Right cardiac atrium (tissue), 5 donors: ENCODE results near the gene STX5. TPM values are rescaled to one million over a fixed set of nuclear protein-coding genes. Genes with fewer than 3 reads are reported as not detected.
"Not testable (repeated sequence)": the region's sequence is repeated elsewhere in the genome, so short reads cannot be mapped to it uniquely, and the experiment has no call there.

Experiments used
- ATAC-seq, 2 donors: fragments of 200-7000 bp; cut with Tn5 transposase; one replicate each; pipeline versions ENCODE4 v1.8.0 to v1.9.1; 2020; ENCODE audit warnings: moderate library complexity in 2 of 2, mild to moderate bottlenecking in 1 of 2
- DNase-seq, 3 donors: peaks; one replicate each; pipeline ENCODE4 v3.0.0-alpha.2; 2020
- H3K27ac ChIP-seq: one replicate; pipeline ENCODE4 v1.5.1; 2013; ENCODE audit warnings: mild to moderate bottlenecking, low read length, control low read depth, moderate library complexity
- H3K27me3 ChIP-seq: one replicate; pipeline ENCODE4 v1.6.1; 2013; ENCODE audit not compliant: control insufficient read depth, insufficient read depth
- H3K4me1 ChIP-seq: one replicate; pipeline ENCODE4 v1.6.1; 2013; ENCODE audit warnings: low read length; ENCODE audit not compliant: control insufficient read depth, insufficient read depth
- H3K4me3 ChIP-seq: one replicate; pipeline ENCODE4 v1.5.1; 2013; ENCODE audit warnings: low read length, control low read depth
- H3K9me3 ChIP-seq: one replicate; pipeline ENCODE4 v1.6.1; 2013; ENCODE audit warnings: low read length; ENCODE audit not compliant: control insufficient read depth
- WGBS: extraction: QIAGEN DNeasy Blood & Tissue Kit; methylation state at CpG from one replicate; pipeline ENCODE4 v1.1.7; 2013; 5-methylcytosine and 5-hydroxymethylcytosine counted together
- intact Hi-C, 4 donors: fragments of 100-400 bp; cut with DNase I; formaldehyde crosslinking; loops; one replicate each; pipeline versions ENCODE4 v1.11.0 to v1.14.0; 2022 to 2023
- polyA plus RNA-seq: library from polyadenylated mRNA; stranded (reverse); fragments of 200-250 nt; gene quantifications from one replicate; pipeline ENCODE4 v1.2.3, GENCODE V29; 2013
- total RNA-seq, 4 donors: library from RNA; stranded (reverse); fragmentation: NEBNext Ultra II Directional; extraction: Animal tissue kit (Norgen Biotek cat#: 25700); gene quantifications; one replicate each; pipeline ENCODE4 v1.2.1, GENCODE V29; 2021
- donor health status: healthy with polysubstance abuse.
- donor health status: DM: no; HTN: yes; CAD: no.
- donor health status: DM: no; HTN: no; CAD: no.
- donor health status: DM: no; HTN: yes; CAD: no; lungs with severe emphysema.
- donor health status: DM: yes; HTN: yes; CAD: no.

Gene STX5
- total and polyA plus RNA-seq, 5 donors: 14.4 to 27.8 (median 21.5) TPM

DNA sequence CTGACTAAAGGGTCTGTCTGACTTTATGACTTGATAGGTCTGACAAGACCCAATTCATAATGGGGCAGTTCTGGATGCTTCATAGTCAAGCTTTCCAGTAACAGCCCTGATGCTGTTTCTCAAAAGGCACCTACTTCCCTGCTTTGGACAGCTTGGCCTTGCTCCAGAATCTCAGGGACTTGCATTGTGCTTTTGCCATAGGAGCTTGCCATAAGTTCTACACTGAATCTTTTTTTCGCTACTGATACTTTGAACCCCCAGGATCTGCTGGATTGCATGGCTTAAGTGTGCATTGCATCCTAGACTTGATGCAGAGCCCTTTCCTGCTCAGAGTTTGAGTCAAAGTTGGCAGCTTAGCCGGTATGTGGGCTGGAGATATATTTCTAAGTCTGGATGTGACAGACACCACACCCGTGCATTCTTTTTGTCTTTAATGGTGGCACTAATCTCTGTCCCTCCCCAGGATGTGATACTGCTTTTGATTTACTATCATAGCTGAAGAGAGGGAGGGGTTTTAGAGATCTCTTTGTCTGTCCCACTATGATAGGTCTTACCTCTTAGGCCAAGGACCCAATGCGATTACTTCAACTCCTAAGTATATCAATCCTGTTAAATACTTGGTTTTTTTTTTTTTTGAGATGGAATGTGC lies 32.0 kb upstream of the STX5 start:
- H3K27ac ChIP-seq: no peak overlapping the region
- ATAC-seq (no peak), DNase-seq (no peak)
- 39% methylated on average over 4 of the region's 4 CpGs for WGBS
- intact Hi-C loops: loop anchor here in 3 of 4 donors (5.0 to 10.0 kb wide), 3 partner anchors 77 to 469 kb away; partner anchors contain the start of gene TMEM179B (in 3 of the 3)
- no peaks in the 10 kb centered on the region for H3K27me3 ChIP-seq
- no peaks in the 10 kb centered on the region for H3K4me1 ChIP-seq
- no peak overlapping the region for H3K4me3 ChIP-seq
- H3K9me3 ChIP-seq: no peaks in the 10 kb centered on the region

DNA sequence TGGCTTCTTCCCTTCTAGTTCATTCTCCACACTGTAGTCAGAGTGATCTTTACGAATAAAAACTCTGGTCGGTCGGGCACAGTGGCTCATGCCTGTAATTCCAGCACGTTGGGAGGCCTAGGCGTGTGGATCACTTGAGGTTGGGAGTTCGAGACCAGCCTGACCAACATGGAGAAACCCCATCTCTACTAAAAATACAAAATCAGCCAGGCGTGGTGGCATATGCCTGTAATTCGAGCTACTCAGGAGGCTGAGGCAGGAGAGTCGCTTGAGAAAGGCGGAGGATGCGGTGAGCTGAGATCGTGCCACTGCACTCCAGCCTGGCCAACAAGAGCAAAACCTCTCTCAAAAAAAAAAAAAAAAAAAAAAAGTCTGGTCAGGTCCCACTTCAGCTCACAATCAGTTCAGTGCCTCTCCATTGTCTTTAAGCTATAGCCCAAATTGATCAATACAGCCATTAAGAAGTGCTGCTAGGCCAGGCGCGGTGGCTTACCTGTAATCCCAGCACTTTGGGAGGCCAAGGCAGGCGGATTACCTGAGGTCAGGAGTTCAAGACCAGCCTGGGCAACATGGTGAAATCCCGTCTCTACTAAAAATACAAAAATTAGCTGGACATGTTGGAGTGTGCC lies 29.8 kb upstream of the STX5 start:
- H3K4me1 ChIP-seq, H3K27me3 ChIP-seq, ATAC-seq, H3K9me3 ChIP-seq, DNase-seq, H3K4me3 ChIP-seq, H3K27ac ChIP-seq: not testable (repeated sequence)
- 89% methylated on average over 16 of the region's 16 CpGs for whole genome bisulfite sequencing
- intact Hi-C loops: loop anchor here in 3 of 4 donors (5.0 to 10.0 kb wide), 3 partner anchors 74 to 467 kb away; partner anchors contain the start of gene TMEM179B (in 3 of the 3)

DNA sequence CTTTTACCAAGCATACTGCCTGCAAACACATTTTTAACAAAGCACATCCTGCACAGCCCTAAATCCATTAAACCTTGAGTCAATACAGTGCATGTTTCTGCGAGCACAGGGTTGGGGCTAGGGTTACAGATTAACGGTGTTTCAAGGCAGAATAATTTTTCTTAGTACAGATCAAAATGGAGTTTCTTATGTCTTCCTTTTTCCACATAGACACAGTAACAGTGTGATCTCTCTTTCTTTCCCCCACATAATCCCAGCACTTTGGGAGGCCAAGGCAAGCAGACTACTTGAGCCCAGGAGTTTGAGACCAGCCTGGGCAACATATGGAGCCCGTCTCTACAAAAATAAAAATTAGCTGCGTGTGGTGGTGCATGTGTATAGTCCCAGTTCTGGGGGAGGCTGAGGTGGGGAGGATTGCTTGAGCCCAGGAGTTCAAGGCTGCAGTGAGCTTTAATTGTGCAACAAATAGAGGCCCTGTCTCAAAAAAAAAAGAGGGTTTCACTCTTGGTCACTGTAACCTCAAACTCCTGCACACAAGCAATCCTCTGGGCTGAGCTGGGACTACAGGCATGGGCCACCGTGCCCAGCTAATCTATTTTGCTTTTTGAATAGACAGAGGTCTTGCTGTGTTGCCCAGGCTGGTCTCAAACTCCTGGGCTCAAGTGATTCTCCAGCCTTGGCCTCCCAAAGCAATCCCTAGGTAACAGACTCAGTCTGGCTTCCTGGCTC lies 29.1 kb upstream of the STX5 start:
- H3K4me1 ChIP-seq: no peaks in the 10 kb centered on the region
- no peak overlapping the region for H3K4me3 ChIP-seq
- H3K9me3 ChIP-seq: no peaks in the 10 kb centered on the region
- H3K27ac ChIP-seq: no peak overlapping the region
- ATAC-seq: no peak
- 69% methylated on average over 5 of the region's 5 CpGs for WGBS
- no peak for DNase-seq
- intact Hi-C loops: loop anchor here in 3 of 4 donors (5.0 to 10.0 kb wide), 3 partner anchors 74 to 466 kb away; partner anchors contain the start of gene TMEM179B (in 3 of the 3)
- no peaks in the 10 kb centered on the region for H3K27me3 ChIP-seq

DNA sequence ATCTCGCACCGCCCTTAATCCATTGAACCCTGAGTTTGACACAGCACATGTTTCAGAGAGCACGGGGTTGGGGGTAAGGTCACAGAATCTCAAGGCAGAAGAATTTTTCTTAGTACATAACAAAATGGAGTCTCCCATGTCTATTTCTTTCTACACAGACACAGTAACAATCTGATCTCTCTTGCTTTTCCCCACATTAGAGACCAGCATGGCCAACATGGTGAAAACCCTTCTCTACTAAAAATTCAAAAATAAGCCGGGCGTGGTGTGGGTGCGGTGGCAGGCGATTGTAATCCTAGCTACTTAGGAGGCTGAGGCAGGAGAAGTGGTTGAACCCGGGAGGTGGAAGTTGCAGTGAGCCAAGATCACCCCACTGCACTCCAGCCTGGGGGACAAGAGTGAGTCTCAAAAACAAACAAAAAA lies 27.4 kb upstream of the STX5 start:
- H3K4me3 ChIP-seq, H3K4me1 ChIP-seq, ATAC-seq, H3K27me3 ChIP-seq, DNase-seq, H3K9me3 ChIP-seq, intact Hi-C loops, H3K27ac ChIP-seq: not testable (repeated sequence)
- 89% methylated on average over 8 of the region's 8 CpGs for WGBS

DNA sequence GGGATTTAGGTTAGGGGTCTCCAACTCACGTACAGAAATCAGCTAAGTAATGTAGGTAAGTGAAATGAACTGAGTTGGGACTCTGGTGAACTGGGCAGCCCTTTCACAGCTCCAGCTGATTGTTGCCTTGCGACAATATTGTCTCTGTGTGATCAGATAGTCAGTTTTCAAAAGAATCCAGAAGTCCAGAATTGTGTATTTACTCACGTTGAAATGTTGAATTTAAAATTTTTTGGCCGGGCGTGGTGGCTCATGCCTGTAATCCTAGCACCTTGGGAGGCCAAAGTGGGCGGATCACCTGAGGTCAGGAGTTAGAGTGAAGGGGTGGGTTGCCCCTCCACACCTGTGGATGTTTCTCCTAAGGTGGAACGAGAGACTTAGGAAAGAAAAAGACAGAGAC lies 26.4 kb upstream of the STX5 start:
- WGBS: 84% methylated on average over 7 of the region's 7 CpGs
- intact Hi-C loops: no loop called here
- no peak for ATAC-seq

DNA sequence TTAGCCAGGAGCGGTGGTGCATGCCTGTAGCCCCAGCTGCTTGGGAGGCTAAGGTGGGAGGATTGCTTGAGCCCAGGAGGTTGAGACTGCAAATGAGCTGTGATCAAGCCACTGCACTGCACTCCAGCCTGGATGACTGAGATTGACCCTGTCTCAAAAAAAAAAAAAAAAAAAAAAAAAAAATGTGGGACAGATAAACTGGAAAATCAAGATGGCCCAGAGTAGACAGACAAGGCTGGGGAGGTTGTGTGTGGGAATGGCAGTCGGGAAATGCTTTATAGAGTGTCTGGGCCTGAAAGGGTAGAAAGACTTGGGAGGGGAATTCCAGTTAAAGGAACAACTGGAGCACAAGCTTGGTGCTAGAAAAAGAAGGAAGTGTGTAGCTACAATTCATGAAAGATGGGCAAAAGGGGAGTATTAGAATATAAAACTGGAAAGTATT lies 25.7 kb upstream of the STX5 start:
- WGBS: 62% methylated on average over 2 of the region's 2 CpGs
- no peak for DNase-seq
- H3K27me3 ChIP-seq: no peaks in the 10 kb centered on the region
- intact Hi-C loops: no loop called here
- no peaks in the 10 kb centered on the region for H3K4me1 ChIP-seq
- H3K9me3 ChIP-seq: no peaks in the 10 kb centered on the region
- no peak overlapping the region for H3K27ac ChIP-seq
- no peak for ATAC-seq
- H3K4me3 ChIP-seq: no peak overlapping the region

More for the DNA sequence above, 26.4 kb upstream of the STX5 start:
- no peak for DNase-seq
- Histone ChIP-seq H3K4me3 (no peak overlapping the region), H3K27me3 (no peaks in the 10 kb centered on the region), H3K9me3 (no peaks in the 10 kb centered on the region), H3K27ac (no peak overlapping the region), H3K4me1 (no peaks in the 10 kb centered on the region)

DNA sequence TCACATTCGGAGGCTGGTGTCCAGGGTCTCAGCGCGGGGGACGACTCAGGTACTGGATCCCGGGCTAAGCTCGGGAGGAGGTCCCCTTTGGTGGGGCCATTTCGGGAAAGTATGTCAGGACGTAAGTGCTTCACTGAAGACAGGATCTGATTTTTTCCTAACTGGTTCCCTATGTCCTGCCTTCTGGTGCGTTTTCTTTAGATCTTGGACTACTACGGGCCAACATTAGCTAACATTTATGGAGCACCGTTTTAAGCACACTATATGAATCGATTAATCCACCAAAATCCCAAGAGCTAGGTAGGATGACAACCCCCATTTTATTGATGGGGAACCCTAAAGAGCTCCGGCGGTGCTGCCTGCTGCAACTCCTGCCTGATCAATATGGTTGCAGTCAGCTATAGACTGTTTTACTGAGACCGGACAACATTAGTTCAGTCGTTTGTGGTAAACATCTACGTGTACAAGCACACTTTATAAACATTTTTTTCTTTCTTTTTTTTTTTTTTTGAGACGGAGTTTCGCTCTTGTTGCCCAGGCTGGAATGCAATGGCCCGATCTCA lies 24.6 kb upstream of the STX5 start:
- Histone ChIP-seq H3K27me3 (no peaks in the 10 kb centered on the region), H3K9me3 (no peaks in the 10 kb centered on the region), H3K4me3 (peak overlapping the region; percentile 36), H3K4me1 (no peaks in the 10 kb centered on the region), H3K27ac (peak overlapping the region; percentile 1)
- 7% methylated on average over 20 of the region's 20 CpGs for WGBS
- intact Hi-C loops: no loop called here
- ATAC-seq: peak in 1 of 2 donors; percentile 2
- no peak for DNase-seq

DNA sequence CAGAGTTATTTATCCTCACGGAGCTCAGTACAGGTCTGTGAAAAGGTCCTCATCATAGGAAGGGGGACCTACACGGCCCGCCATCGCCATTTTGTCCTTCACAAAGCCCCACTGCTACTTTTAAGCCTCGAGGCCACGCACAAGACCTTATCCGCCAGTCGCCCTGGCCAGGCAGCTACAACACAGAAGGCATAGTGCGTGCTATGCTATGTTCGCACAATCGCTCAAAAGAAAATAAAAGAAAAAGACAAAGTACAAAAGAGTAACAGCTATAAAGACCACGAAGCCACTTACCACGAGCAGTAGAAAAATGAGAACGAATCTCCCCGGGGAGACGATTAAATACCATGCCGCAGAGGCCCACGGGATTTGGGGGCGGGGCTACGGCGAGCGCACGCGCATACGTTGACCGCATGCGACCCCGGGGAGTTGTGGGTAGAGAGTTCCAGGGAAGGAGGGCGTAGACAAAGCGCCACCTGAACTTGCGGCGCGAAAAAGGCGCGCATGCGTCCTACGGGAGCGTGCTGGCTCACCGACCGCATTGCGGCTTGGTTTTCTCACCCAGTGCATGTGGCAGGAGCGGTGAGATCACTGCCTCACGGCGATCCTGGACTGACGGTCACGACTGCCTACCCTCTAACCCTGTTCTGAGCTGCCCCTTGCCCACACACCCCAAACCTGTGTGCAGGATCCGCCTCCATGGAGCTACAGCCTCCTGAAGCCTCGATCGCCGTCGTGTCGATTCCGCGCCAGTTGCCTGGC lies 23.9 kb upstream of the STX5 start:
- no peaks in the 10 kb centered on the region for H3K27me3 ChIP-seq
- peak; percentile 98 for ATAC-seq
- peak; percentile 95 to 98 (median 98) for DNase-seq
- peak overlapping the region; percentile 92 for H3K27ac ChIP-seq
- under 1% methylated on average over 54 of the region's 54 CpGs for WGBS
- H3K4me1 ChIP-seq: no peaks in the 10 kb centered on the region
- peak overlapping the region; percentile 91 for H3K4me3 ChIP-seq
- intact Hi-C loops: no loop called here
- H3K9me3 ChIP-seq: no peaks in the 10 kb centered on the region

DNA sequence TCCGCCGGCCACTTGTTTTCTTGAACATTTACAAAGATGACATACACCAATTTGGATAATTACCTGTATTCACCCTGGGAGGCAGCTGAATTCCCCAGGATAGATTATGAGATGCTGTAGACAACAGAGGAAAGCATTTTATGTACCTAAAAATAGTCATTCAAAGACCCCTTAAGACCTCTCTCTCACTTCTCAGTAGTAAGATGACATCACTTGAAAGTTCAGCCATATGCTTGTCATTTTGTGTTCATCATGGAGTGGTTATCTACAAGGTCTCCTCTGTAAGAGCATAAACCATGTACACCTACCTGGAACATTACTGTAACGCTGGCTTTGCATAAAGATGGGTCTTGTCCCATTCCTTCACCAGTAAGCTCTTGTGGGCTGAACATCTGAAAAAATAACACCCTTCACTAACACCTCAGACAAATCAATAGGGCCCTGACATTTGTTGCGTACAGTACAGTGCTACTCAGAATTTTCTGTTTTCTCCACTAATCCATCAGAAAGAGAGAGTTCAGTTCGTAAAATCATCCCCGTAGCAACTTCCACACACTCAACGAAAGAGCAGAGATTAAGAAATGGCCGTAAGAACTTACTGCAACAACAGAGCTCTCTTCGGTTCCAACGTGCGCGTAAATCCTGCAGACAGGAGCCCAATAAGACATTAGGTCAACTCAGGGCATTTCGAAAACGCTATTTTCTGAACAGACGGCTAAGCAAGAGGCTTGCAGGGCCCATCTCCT lies 23.1 kb upstream of the STX5 start:
- intact Hi-C loops: no loop called here
- ATAC-seq: no peak

More for the DNA sequence above, 23.1 kb upstream of the STX5 start:
- Histone ChIP-seq H3K4me3 (peak overlapping the region; percentile 91), H3K9me3 (no peaks in the 10 kb centered on the region), H3K27me3 (no peaks in the 10 kb centered on the region), H3K27ac (peak overlapping the region; percentile 92), H3K4me1 (no peaks in the 10 kb centered on the region)
- 3% methylated on average over 15 of the region's 15 CpGs for WGBS
- DNase-seq: no peak
